Ectodermal cell (in vitro differentiated cells): Measurements from ENCODE around the gene GLDC.
"Not testable (repeated sequence)": the region's sequence is repeated elsewhere in the genome, so short reads cannot be mapped to it uniquely, and the experiment has no call there.

Experiments
- H3K27ac ChIP-seq: 2 replicates; pipeline ENCODE4 v1.7.0; 2013; ENCODE audit warnings: mild to moderate bottlenecking, low read depth, low read length; ENCODE audit not compliant: insufficient read depth, poor library complexity, severe bottlenecking
- H3K27me3 ChIP-seq: 2 replicates; pipeline ENCODE4 v1.7.0; 2013; ENCODE audit warnings: mild to moderate bottlenecking, low read length; ENCODE audit not compliant: insufficient read depth, control insufficient read depth, poor library complexity, severe bottlenecking
- H3K36me3 ChIP-seq: one replicate; pipeline ENCODE4 v1.7.0; 2013; ENCODE audit warnings: low read length; ENCODE audit not compliant: control insufficient read depth, insufficient read depth
- H3K4me1 ChIP-seq: one replicate; pipeline ENCODE4 v1.7.0; 2013; ENCODE audit warnings: low read length; ENCODE audit not compliant: control insufficient read depth, insufficient read depth
- H3K4me3 ChIP-seq: 2 replicates; pipeline ENCODE4 v1.7.0; 2013; ENCODE audit warnings: low read depth, low read length, control low read depth; ENCODE audit not compliant: insufficient read depth
- H3K9me3 ChIP-seq: 2 replicates; pipeline ENCODE4 v1.7.0; 2013; ENCODE audit warnings: mild to moderate bottlenecking, low read length, moderate library complexity; ENCODE audit not compliant: control insufficient read depth
- WGBS, 2 experiments: methylation state at CpG; one replicate each; pipeline ENCODE4 v1.1.7; 2013; ENCODE audit warnings: missing lambda C conversion rate in 2 of 2; 5-methylcytosine and 5-hydroxymethylcytosine counted together

Gene GLDC

GRCh38 chr9:6665628-6666027 lies 20.1 kb upstream of the GLDC start:
- 95 to 97% methylated on average over 1 of the region's 1 CpG for WGBS, 2 experiments
- Histone ChIP-seq H3K27me3 (no peaks in the 10 kb centered on the region), H3K27ac (no peak overlapping the region), H3K4me1 (no peaks in the 10 kb centered on the region), H3K36me3 (no peaks in the 10 kb centered on the region), H3K9me3 (no peaks in the 10 kb centered on the region), H3K4me3 (no peak overlapping the region)

- no peak overlapping the region for H3K27ac ChIP-seq
- WGBS, 2 experiments, result 89 to 92% methylated on average over 3 of the region's 3 CpGs
Measured at GRCh38 chr9:6664204-6664680, 18.7 kb upstream of the GLDC start.

GRCh38 chr9:6660512-6660911 lies 15.0 kb upstream of the GLDC start:
- H3K27ac ChIP-seq, result no peak overlapping the region
- H3K4me1 ChIP-seq, result no peaks in the 10 kb centered on the region
- WGBS, 2 experiments, result 69 to 70% methylated on average over 4 of the region's 4 CpGs
- no peak overlapping the region for H3K4me3 ChIP-seq
- no peaks in the 10 kb centered on the region for H3K36me3 ChIP-seq
- H3K9me3 ChIP-seq, result no peaks in the 10 kb centered on the region
- H3K27me3 ChIP-seq, result no peaks in the 10 kb centered on the region

More at GRCh38 chr9:6664204-6664680, 18.7 kb upstream of the GLDC start:
- Histone ChIP-seq H3K36me3 (no peaks in the 10 kb centered on the region), H3K4me1 (no peaks in the 10 kb centered on the region), H3K4me3 (no peak overlapping the region), H3K9me3 (no peaks in the 10 kb centered on the region), H3K27me3 (no peaks in the 10 kb centered on the region)

GRCh38 chr9:6658628-6659353 lies 13.3 kb upstream of the GLDC start:
- Histone ChIP-seq H3K4me1 (no peaks in the 10 kb centered on the region), H3K9me3 (no peaks in the 10 kb centered on the region), H3K36me3 (no peaks in the 10 kb centered on the region), H3K27ac (no peak overlapping the region), H3K4me3 (no peak overlapping the region), H3K27me3 (no peaks in the 10 kb centered on the region)
- 98% methylated on average over 3 to 4 of the region's 4 CpGs for WGBS, 2 experiments

GRCh38 chr9:6656614-6657300 lies 11.2 kb upstream of the GLDC start:
- Histone ChIP-seq H3K27ac (no peak overlapping the region), H3K4me1 (no peaks in the 10 kb centered on the region), H3K27me3 (no peaks in the 10 kb centered on the region), H3K4me3 (no peak overlapping the region), H3K9me3 (no peaks in the 10 kb centered on the region), H3K36me3 (no peaks in the 10 kb centered on the region)
- WGBS, 2 experiments, result 91 to 92% methylated on average over 6 of the region's 6 CpGs

GRCh38 chr9:6655036-6655435 lies 9.5 kb upstream of the GLDC start:
- 94 to 95% methylated on average over 7 of the region's 7 CpGs for WGBS, 2 experiments
- Histone ChIP-seq H3K4me3 (no peak overlapping the region), H3K9me3 (no peaks in the 10 kb centered on the region), H3K4me1 (no peaks in the 10 kb centered on the region), H3K27me3 (no peaks in the 10 kb centered on the region), H3K27ac (no peak overlapping the region), H3K36me3 (no peaks in the 10 kb centered on the region)

- WGBS, 2 experiments, result 28 to 29% methylated on average over 12 of the region's 12 CpGs
- H3K4me3 ChIP-seq, result peak overlapping the region; percentile 75
Measured at GRCh38 chr9:6646293-6646636, 736 bp upstream of the GLDC start.

GRCh38 chr9:6645105-6645354 lies 499 bp downstream of the GLDC start:
- H3K9me3 ChIP-seq, H3K27ac ChIP-seq, H3K36me3 ChIP-seq, H3K4me1 ChIP-seq: not testable (repeated sequence)
- Histone ChIP-seq H3K4me3 (peak overlapping the region; percentile 75), H3K27me3 (peaks cover 23% of the 10 kb centered on the region)
- WGBS, 2 experiments, result 0 to 1% methylated on average over 24 of the region's 24 CpGs

More at GRCh38 chr9:6646293-6646636, 736 bp upstream of the GLDC start:
- Histone ChIP-seq H3K9me3 (no peaks in the 10 kb centered on the region), H3K27me3 (peaks cover 23% of the 10 kb centered on the region), H3K4me1 (no peaks in the 10 kb centered on the region), H3K36me3 (no peaks in the 10 kb centered on the region), H3K27ac (no peak overlapping the region)

- 1% methylated on average over 26 of the region's 26 CpGs for WGBS, 2 experiments
- H3K4me1 ChIP-seq, result no peaks in the 10 kb centered on the region
- H3K36me3 ChIP-seq, result no peaks in the 10 kb centered on the region
- peaks cover 23% of the 10 kb centered on the region for H3K27me3 ChIP-seq
- no peak overlapping the region for H3K27ac ChIP-seq
- peak overlapping the region; percentile 75 for H3K4me3 ChIP-seq
- H3K9me3 ChIP-seq, result no peaks in the 10 kb centered on the region
Measured at GRCh38 chr9:6644346-6645104, 1.0 kb downstream of the GLDC start.

GRCh38 chr9:6641961-6642360 lies 3.6 kb downstream of the GLDC start:
- Histone ChIP-seq H3K9me3 (no peaks in the 10 kb centered on the region), H3K4me1 (no peaks in the 10 kb centered on the region), H3K27ac (no peak overlapping the region), H3K36me3 (no peaks in the 10 kb centered on the region), H3K4me3 (no peak overlapping the region), H3K27me3 (peaks cover 23% of the 10 kb centered on the region)
- WGBS, 2 experiments, result 97 to 98% methylated on average over 2 of the region's 2 CpGs
